ENCODE data around the gene LRWD1.

DNA sequence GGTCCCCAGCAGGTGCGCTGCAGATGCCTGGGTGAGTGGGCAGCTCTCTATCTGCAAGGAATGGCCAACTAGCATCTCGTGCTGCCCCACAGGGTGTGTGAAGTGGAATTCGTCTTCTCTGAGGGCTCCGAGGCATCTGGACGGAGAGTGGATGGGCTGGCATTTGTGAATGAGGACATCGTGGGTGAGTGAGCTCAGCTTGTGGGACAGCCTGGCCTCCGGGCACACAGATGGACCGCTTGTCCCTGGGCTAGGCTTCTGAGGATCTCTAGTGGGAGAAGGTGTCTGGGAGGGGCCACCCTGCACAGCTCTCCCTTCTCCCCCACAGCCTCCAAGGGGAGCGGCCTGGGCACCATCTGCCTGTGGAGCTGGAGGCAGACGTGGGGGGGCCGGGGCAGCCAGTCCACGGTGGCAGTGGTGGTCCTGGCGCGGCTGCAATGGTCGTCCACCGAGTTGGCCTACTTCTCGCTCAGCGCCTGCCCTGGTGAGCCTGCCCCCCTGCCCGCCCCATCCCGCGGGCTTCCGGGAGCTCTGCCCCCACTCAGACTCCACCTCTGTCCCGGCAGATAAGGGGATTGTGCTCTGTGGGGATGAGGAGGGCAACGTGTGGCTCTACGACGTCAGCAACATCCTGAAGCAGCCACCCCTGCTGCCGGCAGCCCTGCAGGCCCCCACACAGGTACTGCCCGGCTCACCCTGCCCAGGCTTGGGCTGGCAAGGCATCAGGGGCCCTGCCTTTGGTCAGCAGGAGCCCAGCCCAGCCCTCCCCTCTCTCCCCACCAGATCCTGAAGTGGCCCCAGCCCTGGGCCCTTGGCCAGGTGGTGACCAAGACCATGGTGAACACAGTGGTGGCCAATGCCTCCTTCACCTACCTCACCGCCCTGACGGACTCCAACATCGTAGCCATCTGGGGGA lies 7.6 kb downstream of the LRWD1 start:
- no peak for TF ChIP-seq POLR2A (IDR thresholded peaks at IDR 0.05; ENCODE audit: low read length)
- no peak for TF ChIP-seq GATA1 (IDR thresholded peaks at IDR 0.05; ENCODE audit: low read depth, low read length)

Data from erythroblast (primary cell).